Ovary (tissue), 3 donors: ENCODE results near the gene THSD4.

Source experiments
- EP300 ChIP-seq: sonication (generic); formaldehyde crosslinking; IDR thresholded peaks from one replicate; pipeline ENCODE4 v1.6.1; 2017; ENCODE audit warnings: antibody characterized with exemption
- POLR2A ChIP-seq: fragments of 450-650 bp; IDR thresholded peaks from one replicate; pipeline ENCODE4 v1.6.1; 2017; ENCODE audit warnings: antibody characterized with exemption, mild to moderate bottlenecking, moderate library complexity
- TF ChIP-seq, protein P1 (sequence below), 3 donors: fragments of 450-650 bp in 2 of 3; fragments of 200-600 bp in 1 of 3; IDR thresholded peaks; one replicate each; pipeline versions ENCODE4 v1.5.1 to v1.8.0; 2016 to 2022; ENCODE audit warnings: antibody characterized with exemption in 3 of 3, mild to moderate bottlenecking in 1 of 3
- donor health status: DM: no; HTN: no; CAD: no.

DNA sequence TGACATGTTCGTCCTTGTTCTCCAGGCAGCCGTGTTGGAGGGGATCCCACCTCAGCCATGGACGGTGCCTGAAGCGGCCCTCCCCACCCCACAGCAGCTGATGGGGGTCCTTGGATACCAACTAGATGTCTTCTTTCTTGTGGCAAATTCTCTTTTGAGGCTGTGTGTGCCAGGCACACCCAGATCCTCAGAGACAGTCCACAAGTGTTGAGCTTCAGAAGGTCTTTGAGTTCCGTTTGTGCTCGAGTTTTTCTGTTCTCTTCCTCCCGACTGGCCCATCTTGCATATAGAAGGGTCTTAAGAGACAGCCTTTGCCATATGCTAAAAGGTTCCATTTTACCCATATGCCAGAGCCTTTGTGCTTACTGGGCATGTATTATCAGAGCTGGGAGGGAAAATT, 227.4 kb downstream of the THSD4 start:
- TF ChIP-seq EP300: no peak
- TF ChIP-seq, protein P1, sequence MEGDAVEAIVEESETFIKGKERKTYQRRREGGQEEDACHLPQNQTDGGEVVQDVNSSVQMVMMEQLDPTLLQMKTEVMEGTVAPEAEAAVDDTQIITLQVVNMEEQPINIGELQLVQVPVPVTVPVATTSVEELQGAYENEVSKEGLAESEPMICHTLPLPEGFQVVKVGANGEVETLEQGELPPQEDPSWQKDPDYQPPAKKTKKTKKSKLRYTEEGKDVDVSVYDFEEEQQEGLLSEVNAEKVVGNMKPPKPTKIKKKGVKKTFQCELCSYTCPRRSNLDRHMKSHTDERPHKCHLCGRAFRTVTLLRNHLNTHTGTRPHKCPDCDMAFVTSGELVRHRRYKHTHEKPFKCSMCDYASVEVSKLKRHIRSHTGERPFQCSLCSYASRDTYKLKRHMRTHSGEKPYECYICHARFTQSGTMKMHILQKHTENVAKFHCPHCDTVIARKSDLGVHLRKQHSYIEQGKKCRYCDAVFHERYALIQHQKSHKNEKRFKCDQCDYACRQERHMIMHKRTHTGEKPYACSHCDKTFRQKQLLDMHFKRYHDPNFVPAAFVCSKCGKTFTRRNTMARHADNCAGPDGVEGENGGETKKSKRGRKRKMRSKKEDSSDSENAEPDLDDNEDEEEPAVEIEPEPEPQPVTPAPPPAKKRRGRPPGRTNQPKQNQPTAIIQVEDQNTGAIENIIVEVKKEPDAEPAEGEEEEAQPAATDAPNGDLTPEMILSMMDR (IDR thresholded peaks at IDR 0.05): no peak
- TF ChIP-seq POLR2A: no peak
